HEK293T (cell line): ENCODE measurements around the gene PGGHG.

Experiments used
- ARNT ChIP-seq: fragments of 450-650 bp; IDR thresholded peaks from 2 replicates; pipeline ENCODE4 v1.6.1; 2017; ENCODE audit warnings: mild to moderate bottlenecking
- BHLHE40 ChIP-seq: fragments of 450-650 bp; IDR thresholded peaks from 2 replicates; pipeline ENCODE4 v1.6.1; 2016; ENCODE audit warnings: mild to moderate bottlenecking, moderate library complexity, borderline replicate concordance
- CTBP1 ChIP-seq: fragments of 450-650 bp; IDR thresholded peaks from 2 replicates; pipeline ENCODE4 v1.6.1; 2016; ENCODE audit warnings: borderline replicate concordance
- FOXA1 ChIP-seq: fragments of 450-650 bp; IDR thresholded peaks from 2 replicates; pipeline ENCODE4 v1.6.1; 2016; ENCODE audit warnings: mild to moderate bottlenecking
- FOXM1 ChIP-seq: fragments of 450-650 bp; IDR thresholded peaks from 2 replicates; pipeline ENCODE4 v1.6.1; 2017; ENCODE audit warnings: mild to moderate bottlenecking, borderline replicate concordance
- L3MBTL2 ChIP-seq: fragments of 450-650 bp; conservative IDR thresholded peaks from 2 replicates; pipeline ENCODE4 v1.6.1; 2016; ENCODE audit warnings: mild to moderate bottlenecking
- LEF1 ChIP-seq: fragments of 450-650 bp; IDR thresholded peaks from 2 replicates; pipeline ENCODE4 v1.6.1; 2017; ENCODE audit warnings: mild to moderate bottlenecking, borderline replicate concordance
- PKNOX1 ChIP-seq: fragments of 450-650 bp; IDR thresholded peaks from 2 replicates; pipeline ENCODE4 v1.6.1; 2016
- SP1 ChIP-seq: fragments of 450-650 bp; IDR thresholded peaks from 2 replicates; pipeline ENCODE4 v1.6.1; 2017
- SUZ12 ChIP-seq: fragments of 450-650 bp; IDR thresholded peaks from 2 replicates; pipeline ENCODE4 v1.6.1; 2016; ENCODE audit warnings: mild to moderate bottlenecking
- TARDBP ChIP-seq: fragments of 450-650 bp; IDR thresholded peaks from 2 replicates; pipeline ENCODE4 v1.6.1; 2016

- TF ChIP-seq FOXA1 (no peak), TARDBP (no peak), BHLHE40 (no peak), ARNT (no peak), LEF1 (no peak), SP1 (no peak), PKNOX1 (no peak), SUZ12 (no peak), CTBP1 (no peak), FOXM1 (no peak), L3MBTL2 (no peak)
Observed at GRCh38 chr11:331358-332060, 42.6 kb downstream of the PGGHG start.
